ENCODE data around the gene DENR. TPM values are rescaled to one million over a fixed set of nuclear protein-coding genes. Genes with fewer than 3 reads are reported as not detected.

The DENR gene
- total and polyA plus RNA-seq, 2 of the 13 experiments (the other 11 are each of a cell fraction or from before 2014, with no cell fraction given) = 30.0 to 59.1 TPM

DNA sequence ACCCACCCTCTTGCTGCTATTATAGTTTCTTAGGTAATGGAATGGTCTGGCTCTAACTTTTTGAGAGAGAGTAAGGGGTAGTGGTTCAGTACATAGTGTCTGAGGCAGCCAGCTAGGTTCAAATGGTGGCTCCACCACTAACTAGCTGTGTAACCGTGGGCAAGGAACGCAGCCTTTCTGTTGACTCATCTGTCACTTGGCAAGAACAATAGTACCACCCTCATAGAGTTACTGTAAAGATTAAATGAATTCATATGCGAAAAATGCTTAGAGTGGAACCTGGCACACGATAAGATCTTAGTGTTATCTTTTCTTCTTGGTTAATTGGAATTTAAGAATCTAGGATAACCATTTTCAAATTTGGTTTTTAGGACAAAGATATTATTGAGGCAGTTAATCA, 35.8 kb downstream of the DENR start:
- DNase-seq (ENCODE audit: low spot score) = no peak
- in situ Hi-C loops (cut with HindIII; ENCODE audit: extremely low pct_ligation_motif_present, low pct_unique_long_range_greater_than_20kb) = no loop called here
- ChIA-PET CTCF (ENCODE audit: low intra/inter-chr PET ratio, low total read pairs) (no interaction called here), POLR2A (no interaction called here)
- Histone ChIP-seq H3K79me2 (ENCODE audit: insufficient read depth, low read length) (no peaks in the 10 kb centered on the region), H3K4me1 (ENCODE audit: insufficient read depth, low read length) (no peaks in the 10 kb centered on the region), H3K9ac (ENCODE audit: insufficient read depth, low read depth, low read length) (no peak overlapping the region), H3K4me2 (ENCODE audit: low read depth, low read length) (no peak overlapping the region), H4K20me1 (ENCODE audit: insufficient read depth, low read length) (no peaks in the 10 kb centered on the region), H2AFZ (ENCODE audit: low read length) (no peak overlapping the region), H3K27me3 (ENCODE audit: control insufficient read depth in 1 of 2, insufficient read depth in 2 of 2, low read length in 2 of 2) (peaks cover 1 to 9% of the 10 kb centered on the region in 2 experiments; a peak in 3 of 5 replicates), H3K36me3 (replicated peaks in 1 of 2; ENCODE audit: control insufficient read depth in 1 of 2, insufficient read depth in 2 of 2, low read length in 2 of 2) (no peaks in the 10 kb centered on the region), H3K4me3 (replicated peaks in 1 of 3; ENCODE audit: insufficient read depth in 1 of 3, low read depth in 2 of 3, low read length in 3 of 3) (no peak overlapping the region), H3K9me3 (ENCODE audit: low read length) (no peaks in the 10 kb centered on the region), H3K27ac (ENCODE audit: extremely low read length, insufficient read depth, low read length) (no peak overlapping the region)
- BruUV-seq (replicated peaks) = no TSS peak
- no peak for TF ChIP-seq MED13 (CRISPR knock-in tag; IDR thresholded peaks at IDR 0.05)
- TF ChIP-seq ZNF562 (CRISPR knock-in tag; IDR thresholded peaks at IDR 0.05; ENCODE audit: borderline replicate concordance) = no peak
- TF ChIP-seq, protein P1, sequence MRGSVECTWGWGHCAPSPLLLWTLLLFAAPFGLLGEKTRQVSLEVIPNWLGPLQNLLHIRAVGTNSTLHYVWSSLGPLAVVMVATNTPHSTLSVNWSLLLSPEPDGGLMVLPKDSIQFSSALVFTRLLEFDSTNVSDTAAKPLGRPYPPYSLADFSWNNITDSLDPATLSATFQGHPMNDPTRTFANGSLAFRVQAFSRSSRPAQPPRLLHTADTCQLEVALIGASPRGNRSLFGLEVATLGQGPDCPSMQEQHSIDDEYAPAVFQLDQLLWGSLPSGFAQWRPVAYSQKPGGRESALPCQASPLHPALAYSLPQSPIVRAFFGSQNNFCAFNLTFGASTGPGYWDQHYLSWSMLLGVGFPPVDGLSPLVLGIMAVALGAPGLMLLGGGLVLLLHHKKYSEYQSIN (CRISPR knock-in tag; IDR thresholded peaks at IDR 0.05; ENCODE audit: borderline replicate concordance) = no peak
- no peak for TF ChIP-seq GABPB1 (CRISPR knock-in tag; IDR thresholded peaks at IDR 0.05)
- TF ChIP-seq, protein P2, sequence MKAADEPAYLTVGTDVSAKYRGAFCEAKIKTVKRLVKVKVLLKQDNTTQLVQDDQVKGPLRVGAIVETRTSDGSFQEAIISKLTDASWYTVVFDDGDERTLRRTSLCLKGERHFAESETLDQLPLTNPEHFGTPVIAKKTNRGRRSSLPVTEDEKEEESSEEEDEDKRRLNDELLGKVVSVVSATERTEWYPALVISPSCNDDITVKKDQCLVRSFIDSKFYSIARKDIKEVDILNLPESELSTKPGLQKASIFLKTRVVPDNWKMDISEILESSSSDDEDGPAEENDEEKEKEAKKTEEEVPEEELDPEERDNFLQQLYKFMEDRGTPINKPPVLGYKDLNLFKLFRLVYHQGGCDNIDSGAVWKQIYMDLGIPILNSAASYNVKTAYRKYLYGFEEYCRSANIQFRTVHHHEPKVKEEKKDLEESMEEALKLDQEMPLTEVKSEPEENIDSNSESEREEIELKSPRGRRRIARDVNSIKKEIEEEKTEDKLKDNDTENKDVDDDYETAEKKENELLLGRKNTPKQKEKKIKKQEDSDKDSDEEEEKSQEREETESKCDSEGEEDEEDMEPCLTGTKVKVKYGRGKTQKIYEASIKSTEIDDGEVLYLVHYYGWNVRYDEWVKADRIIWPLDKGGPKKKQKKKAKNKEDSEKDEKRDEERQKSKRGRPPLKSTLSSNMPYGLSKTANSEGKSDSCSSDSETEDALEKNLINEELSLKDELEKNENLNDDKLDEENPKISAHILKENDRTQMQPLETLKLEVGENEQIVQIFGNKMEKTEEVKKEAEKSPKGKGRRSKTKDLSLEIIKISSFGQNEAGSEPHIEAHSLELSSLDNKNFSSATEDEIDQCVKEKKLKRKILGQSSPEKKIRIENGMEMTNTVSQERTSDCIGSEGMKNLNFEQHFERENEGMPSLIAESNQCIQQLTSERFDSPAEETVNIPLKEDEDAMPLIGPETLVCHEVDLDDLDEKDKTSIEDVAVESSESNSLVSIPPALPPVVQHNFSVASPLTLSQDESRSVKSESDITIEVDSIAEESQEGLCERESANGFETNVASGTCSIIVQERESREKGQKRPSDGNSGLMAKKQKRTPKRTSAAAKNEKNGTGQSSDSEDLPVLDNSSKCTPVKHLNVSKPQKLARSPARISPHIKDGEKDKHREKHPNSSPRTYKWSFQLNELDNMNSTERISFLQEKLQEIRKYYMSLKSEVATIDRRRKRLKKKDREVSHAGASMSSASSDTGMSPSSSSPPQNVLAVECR (CRISPR knock-in tag; IDR thresholded peaks at IDR 0.05; ENCODE audit: borderline replicate concordance) = no peak
- no peak for TF ChIP-seq ATAD3A (CRISPR knock-in tag; IDR thresholded peaks at IDR 0.05)
- no peak for TF ChIP-seq PPARG (CRISPR knock-in tag; conservative IDR thresholded peaks at IDR 0.05)
- TF ChIP-seq STAT5B (CRISPR knock-in tag; IDR thresholded peaks at IDR 0.05) = no peak
- no peak for TF ChIP-seq ZNF230 (CRISPR knock-in tag; IDR thresholded peaks at IDR 0.05)
- TF ChIP-seq HMG20A (CRISPR knock-in tag; IDR thresholded peaks at IDR 0.05; ENCODE audit: borderline replicate concordance) = no peak
- TF ChIP-seq ZBTB38 (CRISPR knock-in tag; IDR thresholded peaks at IDR 0.05) = no peak
- no peak for TF ChIP-seq ZNF546 (CRISPR knock-in tag; conservative IDR thresholded peaks at IDR 0.05)
- TF ChIP-seq ZNF557 (CRISPR knock-in tag; IDR thresholded peaks at IDR 0.05) = no peak
- TF ChIP-seq, protein P3, sequence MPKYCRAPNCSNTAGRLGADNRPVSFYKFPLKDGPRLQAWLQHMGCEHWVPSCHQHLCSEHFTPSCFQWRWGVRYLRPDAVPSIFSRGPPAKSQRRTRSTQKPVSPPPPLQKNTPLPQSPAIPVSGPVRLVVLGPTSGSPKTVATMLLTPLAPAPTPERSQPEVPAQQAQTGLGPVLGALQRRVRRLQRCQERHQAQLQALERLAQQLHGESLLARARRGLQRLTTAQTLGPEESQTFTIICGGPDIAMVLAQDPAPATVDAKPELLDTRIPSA (CRISPR knock-in tag; IDR thresholded peaks at IDR 0.05; ENCODE audit: borderline replicate concordance) = no peak
- TF ChIP-seq, protein P4, sequence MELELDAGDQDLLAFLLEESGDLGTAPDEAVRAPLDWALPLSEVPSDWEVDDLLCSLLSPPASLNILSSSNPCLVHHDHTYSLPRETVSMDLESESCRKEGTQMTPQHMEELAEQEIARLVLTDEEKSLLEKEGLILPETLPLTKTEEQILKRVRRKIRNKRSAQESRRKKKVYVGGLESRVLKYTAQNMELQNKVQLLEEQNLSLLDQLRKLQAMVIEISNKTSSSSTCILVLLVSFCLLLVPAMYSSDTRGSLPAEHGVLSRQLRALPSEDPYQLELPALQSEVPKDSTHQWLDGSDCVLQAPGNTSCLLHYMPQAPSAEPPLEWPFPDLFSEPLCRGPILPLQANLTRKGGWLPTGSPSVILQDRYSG (CRISPR knock-in tag; IDR thresholded peaks at IDR 0.05) = no peak
- TF ChIP-seq SMAD9 (CRISPR knock-in tag; IDR thresholded peaks at IDR 0.05) = no peak
- TF ChIP-seq, protein P5, sequence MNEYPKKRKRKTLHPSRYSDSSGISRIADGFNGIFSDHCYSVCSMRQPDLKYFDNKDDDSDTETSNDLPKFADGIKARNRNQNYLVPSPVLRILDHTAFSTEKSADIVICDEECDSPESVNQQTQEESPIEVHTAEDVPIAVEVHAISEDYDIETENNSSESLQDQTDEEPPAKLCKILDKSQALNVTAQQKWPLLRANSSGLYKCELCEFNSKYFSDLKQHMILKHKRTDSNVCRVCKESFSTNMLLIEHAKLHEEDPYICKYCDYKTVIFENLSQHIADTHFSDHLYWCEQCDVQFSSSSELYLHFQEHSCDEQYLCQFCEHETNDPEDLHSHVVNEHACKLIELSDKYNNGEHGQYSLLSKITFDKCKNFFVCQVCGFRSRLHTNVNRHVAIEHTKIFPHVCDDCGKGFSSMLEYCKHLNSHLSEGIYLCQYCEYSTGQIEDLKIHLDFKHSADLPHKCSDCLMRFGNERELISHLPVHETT (CRISPR knock-in tag; conservative IDR thresholded peaks at IDR 0.05) = no peak
- TF ChIP-seq RELA (CRISPR knock-in tag; IDR thresholded peaks at IDR 0.05) = no peak
- intact Hi-C loops (cut with micrococcal nuclease; ENCODE audit: unreplicated experiment) = no loop called here
- ATAC-seq = no peak
- no peak for FAIRE-seq
- 20% methylated on average over 4 of the region's 4 CpGs for WGBS (ENCODE audit: low lambda C conversion rate)
